IMR-90 (cell line): ENCODE results near the gene ECM1.

Experiments
- BHLHE40 ChIP-seq: fragments of 150-350 bp; IDR thresholded peaks from 2 replicates; pipeline ENCODE4 v1.6.1; 2016; ENCODE audit warnings: mild to moderate bottlenecking, low read depth, low read length
- CEBPB ChIP-seq: IDR thresholded peaks from 2 replicates; pipeline ENCODE4 v1.6.1; 2012; ENCODE audit warnings: low read depth, low read length, improper control_type of control experiment
- CTCF ChIP-seq: conservative IDR thresholded peaks from 2 replicates; pipeline ENCODE4 v1.5.1; 2012; ENCODE audit warnings: mild to moderate bottlenecking, low read depth, low read length, improper control_type of control experiment
- MAFK ChIP-seq: IDR thresholded peaks from 2 replicates; pipeline ENCODE4 v1.6.1; 2012; ENCODE audit warnings: low read depth, low read length, improper control_type of control experiment
- NFE2L2 ChIP-seq: fragments of 150-350 bp; IDR thresholded peaks from 2 replicates; pipeline ENCODE4 v1.6.1; 2016; ENCODE audit warnings: low read depth, mild to moderate bottlenecking, low read length
- POLR2A ChIP-seq: IDR thresholded peaks from 2 replicates; pipeline ENCODE4 v1.6.1; 2012; ENCODE audit warnings: mild to moderate bottlenecking, low read depth, low read length
- RAD21 ChIP-seq: IDR thresholded peaks from 2 replicates; pipeline ENCODE4 v1.6.1; 2012; ENCODE audit warnings: low read length, improper control_type of control experiment
- RCOR1 ChIP-seq: IDR thresholded peaks from 2 replicates; pipeline ENCODE4 v1.6.1; 2012; ENCODE audit warnings: mild to moderate bottlenecking, low read length, improper control_type of control experiment; ENCODE audit not compliant: insufficient replicate concordance
- RFX5 ChIP-seq: IDR thresholded peaks from 2 replicates; pipeline ENCODE4 v1.8.0; 2012; ENCODE audit warnings: low read depth, mild to moderate bottlenecking, low read length, moderate library complexity
- SMC3 ChIP-seq: fragments of 150-350 bp; IDR thresholded peaks from 2 replicates; pipeline ENCODE4 v1.6.1; 2016; ENCODE audit warnings: low read depth, mild to moderate bottlenecking, antibody characterized with exemption, low read length, moderate library complexity

- TF ChIP-seq BHLHE40: no peak
- no peak for TF ChIP-seq MAFK
- TF ChIP-seq CEBPB: no peak
- TF ChIP-seq RFX5: no peak
- TF ChIP-seq CTCF: no peak
- TF ChIP-seq RAD21: no peak
- TF ChIP-seq SMC3: no peak
- no peak; the same call in 1 of the 2 replicates for TF ChIP-seq POLR2A
- TF ChIP-seq RCOR1: no peak
- TF ChIP-seq NFE2L2: no peak
Measured at GRCh38 chr1:150559656-150560010, 51.7 kb downstream of the ECM1 start.
